HG02852 (cell line): Measurements from ENCODE around the gene SLC5A11.

ENCODE experiments used
- ATAC-seq: cut with Tn5 transposase; IDR thresholded peaks from one replicate; pipeline ENCODE4 v1.9.1; 2021; ENCODE audit warnings: mild to moderate bottlenecking, moderate library complexity; ENCODE audit not compliant: unreplicated experiment

Gene SLC5A11

GRCh38 chr16:24957887-24958286, 112.1 kb downstream of the SLC5A11 start:
- no peak for ATAC-seq
